IPS-18a (cell line): ENCODE measurements around the gene PRPF39.
"Not testable (repeated sequence)": the region's sequence is repeated elsewhere in the genome, so short reads cannot be mapped to it uniquely, and the experiment has no call there.

Source experiments
- H3K27ac ChIP-seq: one replicate; pipeline ENCODE4 v1.5.1; 2013; ENCODE audit warnings: low read length
- H3K27me3 ChIP-seq: one replicate; pipeline ENCODE4 v1.6.1; 2013; ENCODE audit warnings: mild to moderate bottlenecking, low read length; ENCODE audit not compliant: control insufficient read depth, insufficient read depth
- H3K36me3 ChIP-seq: one replicate; pipeline ENCODE4 v1.6.1; 2013; ENCODE audit warnings: low read depth, low read length; ENCODE audit not compliant: control insufficient read depth
- H3K4me1 ChIP-seq: one replicate; pipeline ENCODE4 v1.6.1; 2013; ENCODE audit warnings: low read depth, low read length; ENCODE audit not compliant: control insufficient read depth
- H3K4me3 ChIP-seq: one replicate; pipeline ENCODE4 v1.5.1; 2013; ENCODE audit warnings: low read length
- H3K9ac ChIP-seq: one replicate; pipeline ENCODE4 v1.6.1; 2013; ENCODE audit warnings: mild to moderate bottlenecking, low read length, moderate library complexity
- H3K9me3 ChIP-seq: one replicate; pipeline ENCODE4 v1.6.1; 2013; ENCODE audit warnings: low read depth, low read length; ENCODE audit not compliant: control insufficient read depth

Gene PRPF39

GRCh38 chr14:45057881-45058364 is 26.0 kb upstream of the PRPF39 start:
- Histone ChIP-seq H3K9ac (no peak overlapping the region), H3K27ac (no peak overlapping the region), H3K9me3 (no peaks in the 10 kb centered on the region), H3K4me1 (no peaks in the 10 kb centered on the region), H3K4me3 (no peak overlapping the region), H3K27me3 (no peaks in the 10 kb centered on the region), H3K36me3 (peaks cover 3% of the 10 kb centered on the region)

- H3K27ac ChIP-seq = no peak overlapping the region
- no peaks in the 10 kb centered on the region for H3K36me3 ChIP-seq
- no peaks in the 10 kb centered on the region for H3K27me3 ChIP-seq
- no peak overlapping the region for H3K4me3 ChIP-seq
- no peaks in the 10 kb centered on the region for H3K4me1 ChIP-seq
- no peak overlapping the region for H3K9ac ChIP-seq
- H3K9me3 ChIP-seq = no peaks in the 10 kb centered on the region
Measured at GRCh38 chr14:45060551-45060950, 23.4 kb upstream of the PRPF39 start.

GRCh38 chr14:45065540-45065939 is 18.4 kb upstream of the PRPF39 start:
- Histone ChIP-seq H3K4me1 (no peaks in the 10 kb centered on the region), H3K27ac (no peak overlapping the region), H3K36me3 (no peaks in the 10 kb centered on the region), H3K4me3 (no peak overlapping the region), H3K9ac (no peak overlapping the region), H3K9me3 (no peaks in the 10 kb centered on the region), H3K27me3 (no peaks in the 10 kb centered on the region)

GRCh38 chr14:45065956-45066355 is 18.0 kb upstream of the PRPF39 start:
- no peaks in the 10 kb centered on the region for H3K36me3 ChIP-seq
- H3K4me3 ChIP-seq = no peak overlapping the region
- H3K4me1 ChIP-seq = no peaks in the 10 kb centered on the region
- no peaks in the 10 kb centered on the region for H3K27me3 ChIP-seq
- no peak overlapping the region for H3K9ac ChIP-seq
- no peaks in the 10 kb centered on the region for H3K9me3 ChIP-seq
- no peak overlapping the region for H3K27ac ChIP-seq

DNA sequence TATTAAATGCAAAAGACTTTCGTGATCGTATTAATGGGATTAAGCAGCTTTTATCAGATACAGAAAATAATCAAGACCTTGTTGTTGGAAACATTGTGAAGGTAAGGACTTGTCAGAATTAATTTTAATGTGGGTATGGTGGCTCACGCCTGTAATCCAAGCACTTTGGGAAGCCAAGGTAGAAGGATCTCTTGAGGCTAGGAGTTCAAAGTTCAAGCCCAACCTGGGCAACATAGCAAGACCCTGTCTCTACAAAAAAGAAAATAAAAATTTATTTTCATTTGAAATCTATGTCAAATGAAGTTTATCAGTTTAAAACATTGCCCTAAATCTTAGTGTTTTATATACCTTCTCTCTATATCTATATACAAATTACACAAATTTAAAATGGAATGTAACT is 17.2 kb upstream of the PRPF39 start:
- H3K4me1 ChIP-seq = no peaks in the 10 kb centered on the region
- no peak overlapping the region for H3K9ac ChIP-seq
- H3K9me3 ChIP-seq = no peaks in the 10 kb centered on the region
- H3K27ac ChIP-seq = no peak overlapping the region
- H3K36me3 ChIP-seq = no peaks in the 10 kb centered on the region
- no peak overlapping the region for H3K4me3 ChIP-seq
- H3K27me3 ChIP-seq = no peaks in the 10 kb centered on the region

GRCh38 chr14:45068396-45068795 is 15.5 kb upstream of the PRPF39 start:
- Histone ChIP-seq H3K36me3 (no peaks in the 10 kb centered on the region), H3K9me3 (no peaks in the 10 kb centered on the region), H3K4me1 (no peaks in the 10 kb centered on the region), H3K27me3 (no peaks in the 10 kb centered on the region), H3K27ac (no peak overlapping the region), H3K4me3 (no peak overlapping the region), H3K9ac (no peak overlapping the region)

DNA sequence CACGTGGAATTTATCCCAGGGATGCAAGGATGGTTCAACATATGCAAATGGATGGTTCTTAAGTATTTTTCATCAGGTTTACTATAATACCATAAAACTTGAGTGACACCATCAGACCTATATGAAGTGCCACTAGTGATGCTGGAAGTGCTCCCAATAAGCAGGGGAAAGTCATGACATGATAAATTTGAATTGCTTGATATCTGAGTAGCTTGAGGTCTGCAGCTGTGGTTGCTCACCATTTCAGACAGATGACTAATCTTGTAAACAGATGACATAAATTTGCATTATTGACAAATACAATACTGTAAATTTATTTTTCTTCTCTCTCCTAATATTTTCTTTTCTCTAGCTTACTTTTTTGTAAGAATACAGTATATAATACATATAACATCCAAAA is 13.7 kb upstream of the PRPF39 start:
- no peak overlapping the region for H3K9ac ChIP-seq
- H3K27ac ChIP-seq = no peak overlapping the region
- H3K27me3 ChIP-seq = no peaks in the 10 kb centered on the region
- no peak overlapping the region for H3K4me3 ChIP-seq
- no peaks in the 10 kb centered on the region for H3K9me3 ChIP-seq
- no peaks in the 10 kb centered on the region for H3K4me1 ChIP-seq
- H3K36me3 ChIP-seq = no peaks in the 10 kb centered on the region

DNA sequence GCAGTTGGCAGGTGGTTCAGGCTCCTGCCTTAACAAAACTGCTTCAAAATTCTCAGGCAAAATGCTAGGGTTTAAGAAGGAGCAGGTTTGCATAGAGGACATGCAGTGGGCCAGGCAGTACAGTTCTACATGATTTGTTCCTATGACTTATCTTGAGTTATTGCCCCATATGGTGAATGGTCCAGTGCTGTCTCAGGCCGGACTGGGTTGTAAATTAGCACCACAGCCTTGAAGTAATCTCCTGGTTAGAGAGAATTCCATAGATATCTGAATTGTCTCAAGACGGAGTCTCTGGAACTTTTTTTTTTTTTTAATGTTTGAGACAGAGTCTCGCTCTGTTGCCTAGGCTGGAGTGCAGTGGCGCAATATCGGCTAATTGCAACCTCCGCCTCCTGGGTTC is 11.8 kb upstream of the PRPF39 start:
- Histone ChIP-seq H3K9me3 (no peaks in the 10 kb centered on the region), H3K36me3 (no peaks in the 10 kb centered on the region), H3K27ac (no peak overlapping the region), H3K27me3 (no peaks in the 10 kb centered on the region), H3K4me3 (no peak overlapping the region), H3K9ac (no peak overlapping the region), H3K4me1 (peaks cover 6% of the 10 kb centered on the region)

GRCh38 chr14:45073231-45073879 is 10.6 kb upstream of the PRPF39 start:
- no peaks in the 10 kb centered on the region for H3K36me3 ChIP-seq
- no peak overlapping the region for H3K9ac ChIP-seq
- no peak overlapping the region for H3K27ac ChIP-seq
- H3K9me3 ChIP-seq = no peaks in the 10 kb centered on the region
- peaks cover 6% of the 10 kb centered on the region for H3K4me1 ChIP-seq
- H3K4me3 ChIP-seq = no peak overlapping the region
- no peaks in the 10 kb centered on the region for H3K27me3 ChIP-seq

- H3K9me3 ChIP-seq = no peaks in the 10 kb centered on the region
- no peak overlapping the region for H3K4me3 ChIP-seq
- H3K9ac ChIP-seq = no peak overlapping the region
- H3K36me3 ChIP-seq = no peaks in the 10 kb centered on the region
- peaks cover 8% of the 10 kb centered on the region for H3K4me1 ChIP-seq
- H3K27me3 ChIP-seq = no peaks in the 10 kb centered on the region
- H3K27ac ChIP-seq = no peak overlapping the region
Measured at GRCh38 chr14:45078323-45078722, 5.6 kb upstream of the PRPF39 start.

GRCh38 chr14:45080416-45080968 is 3.4 kb upstream of the PRPF39 start:
- H3K9me3 ChIP-seq, H3K27me3 ChIP-seq, H3K27ac ChIP-seq, H3K4me3 ChIP-seq, H3K36me3 ChIP-seq, H3K9ac ChIP-seq: not testable (repeated sequence)
- H3K4me1 ChIP-seq = peaks cover 14% of the 10 kb centered on the region

- not testable (repeated sequence) for H3K9ac ChIP-seq, H3K36me3 ChIP-seq, H3K9me3 ChIP-seq, H3K27ac ChIP-seq, H3K4me3 ChIP-seq, H3K27me3 ChIP-seq
- H3K4me1 ChIP-seq = peaks cover 17% of the 10 kb centered on the region
Measured at GRCh38 chr14:45081096-45081495, 2.8 kb upstream of the PRPF39 start.
